ENCODE results near the gene GRIP2. TPM values are rescaled to one million over a fixed set of nuclear protein-coding genes. Genes with fewer than 3 reads are reported as not detected.

The GRIP2 gene
- total and polyA plus RNA-seq, 2 experiments from 2014 or later: 0.73 to 2.4 TPM

DNA sequence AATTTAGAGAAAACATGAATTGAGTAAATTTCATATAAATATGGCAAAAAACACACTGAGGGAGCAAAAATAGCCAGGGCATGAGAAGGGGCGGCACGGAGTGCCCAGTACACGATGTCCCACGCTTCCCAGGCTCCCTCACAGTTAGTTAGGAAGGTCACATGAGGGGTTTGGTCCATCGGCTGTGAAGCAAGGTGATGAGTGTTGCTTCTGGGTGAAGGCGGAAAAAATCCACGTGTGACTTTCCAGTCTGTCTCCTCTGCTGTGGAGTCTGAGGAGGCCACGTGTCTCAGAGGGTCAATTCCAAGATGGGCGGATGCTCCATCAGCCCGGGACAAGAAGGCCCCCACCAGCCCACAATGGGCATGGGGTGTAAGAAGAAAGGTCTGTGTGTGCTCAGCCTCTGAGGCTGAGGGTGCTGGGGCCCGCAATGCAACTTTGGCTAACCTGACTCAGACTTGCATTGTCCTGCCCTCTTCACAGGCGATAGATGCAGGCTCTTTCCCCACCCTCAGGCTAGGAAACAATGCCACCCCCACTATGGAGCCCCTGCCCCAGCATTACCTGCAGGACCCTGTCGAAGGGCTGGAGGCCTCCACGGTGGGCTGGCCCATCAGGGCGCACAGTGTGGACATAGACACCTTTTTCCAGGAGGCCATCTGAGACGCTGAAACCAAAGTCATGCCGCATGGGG, 45.7 kb downstream of the GRIP2 start:
- H3K36me3 ChIP-seq (replicated peaks; ENCODE audit: insufficient read depth, low read depth): no peaks in the 10 kb centered on the region
- WGBS (ENCODE audit: low lambda C conversion rate, missing lambda C conversion rate): 89% methylated on average over 17 of the region's 17 CpGs

DNA sequence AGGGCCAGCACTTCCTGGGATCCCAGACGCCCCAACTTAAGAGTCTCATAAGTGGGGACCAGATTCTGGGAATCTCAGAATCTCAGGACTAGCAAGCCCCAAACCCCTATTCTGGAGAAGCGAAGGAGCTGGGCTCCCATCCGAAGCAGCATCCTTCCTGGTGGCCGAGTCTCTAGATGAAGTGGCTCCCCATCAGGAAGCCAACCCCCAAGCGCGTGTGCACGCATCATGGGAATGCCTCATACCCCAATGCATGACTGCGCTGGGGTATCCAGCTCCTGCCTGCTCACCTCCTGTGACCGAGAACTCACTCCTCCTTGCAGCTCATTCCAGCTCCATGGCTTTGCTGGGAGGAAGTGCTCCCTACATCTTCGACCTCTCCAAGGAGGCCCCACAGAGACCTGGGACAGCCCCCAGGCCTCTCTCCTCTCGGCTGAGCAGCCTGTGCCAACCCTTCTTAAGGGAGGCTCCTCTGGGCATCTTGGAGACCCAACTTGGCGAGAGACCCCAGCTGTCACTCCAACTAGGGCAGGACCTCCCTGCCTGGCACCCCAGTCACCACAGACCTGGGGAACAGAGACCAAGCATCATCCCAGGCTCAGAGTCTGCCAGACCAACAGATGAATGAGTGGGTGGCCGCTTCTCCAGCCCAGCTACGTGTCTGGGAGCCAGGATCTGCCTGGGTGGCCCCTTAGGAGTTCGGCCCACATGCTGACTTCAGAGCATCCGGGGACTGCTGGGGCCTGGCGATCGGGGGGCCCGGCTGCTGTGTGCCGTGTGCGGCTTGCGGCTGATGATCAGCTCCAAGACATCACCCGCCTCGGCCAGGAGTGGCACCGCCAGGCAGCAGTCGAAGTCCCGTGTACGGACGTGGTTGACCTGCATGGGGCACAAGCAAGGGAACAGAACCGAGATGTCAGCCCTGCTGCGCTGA, 46.9 kb downstream of the GRIP2 start:
- no peaks in the 10 kb centered on the region for H3K4me1 ChIP-seq (ENCODE audit: insufficient read depth)
- H3K4me2 ChIP-seq: no peak overlapping the region
- H3K9me2 ChIP-seq (replicated peaks; ENCODE audit: insufficient read depth): no peaks in the 10 kb centered on the region
- H3K9me3 ChIP-seq (ENCODE audit: low read depth): no peaks in the 10 kb centered on the region
- H2AFZ ChIP-seq: no peak overlapping the region
- H3K27ac ChIP-seq: no peak overlapping the region
- H3K4me3 ChIP-seq: no peak overlapping the region
- WGBS (ENCODE audit: low lambda C conversion rate, missing lambda C conversion rate): 93% methylated on average over 31 of the region's 31 CpGs
- TF ChIP-seq EZH2phosphoT487 (IDR thresholded peaks at IDR 0.05; ENCODE audit: low read depth, severe bottlenecking, unreplicated experiment): no peak
- no peak for TF ChIP-seq EZH2 (IDR thresholded peaks at IDR 0.05; ENCODE audit: borderline replicate concordance)
- TF ChIP-seq, protein P1, sequence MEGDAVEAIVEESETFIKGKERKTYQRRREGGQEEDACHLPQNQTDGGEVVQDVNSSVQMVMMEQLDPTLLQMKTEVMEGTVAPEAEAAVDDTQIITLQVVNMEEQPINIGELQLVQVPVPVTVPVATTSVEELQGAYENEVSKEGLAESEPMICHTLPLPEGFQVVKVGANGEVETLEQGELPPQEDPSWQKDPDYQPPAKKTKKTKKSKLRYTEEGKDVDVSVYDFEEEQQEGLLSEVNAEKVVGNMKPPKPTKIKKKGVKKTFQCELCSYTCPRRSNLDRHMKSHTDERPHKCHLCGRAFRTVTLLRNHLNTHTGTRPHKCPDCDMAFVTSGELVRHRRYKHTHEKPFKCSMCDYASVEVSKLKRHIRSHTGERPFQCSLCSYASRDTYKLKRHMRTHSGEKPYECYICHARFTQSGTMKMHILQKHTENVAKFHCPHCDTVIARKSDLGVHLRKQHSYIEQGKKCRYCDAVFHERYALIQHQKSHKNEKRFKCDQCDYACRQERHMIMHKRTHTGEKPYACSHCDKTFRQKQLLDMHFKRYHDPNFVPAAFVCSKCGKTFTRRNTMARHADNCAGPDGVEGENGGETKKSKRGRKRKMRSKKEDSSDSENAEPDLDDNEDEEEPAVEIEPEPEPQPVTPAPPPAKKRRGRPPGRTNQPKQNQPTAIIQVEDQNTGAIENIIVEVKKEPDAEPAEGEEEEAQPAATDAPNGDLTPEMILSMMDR (IDR thresholded peaks at IDR 0.05; ENCODE audit: poor library complexity): no peak
- no peak for DNase-seq (ENCODE audit: low spot score)
- no peaks in the 10 kb centered on the region for H3K27me3 ChIP-seq
- H4K20me1 ChIP-seq (ENCODE audit: insufficient read depth, poor library complexity, severe bottlenecking): no peaks in the 10 kb centered on the region
- no peaks in the 10 kb centered on the region for H3K79me2 ChIP-seq
- no peaks in the 10 kb centered on the region for H3K36me3 ChIP-seq (replicated peaks; ENCODE audit: insufficient read depth, low read depth)

More for the DNA sequence above, 45.7 kb downstream of the GRIP2 start:
- TF ChIP-seq EZH2 (IDR thresholded peaks at IDR 0.05; ENCODE audit: borderline replicate concordance) (no peak), EZH2phosphoT487 (IDR thresholded peaks at IDR 0.05; ENCODE audit: low read depth, severe bottlenecking, unreplicated experiment) (no peak)
- TF ChIP-seq, protein P1 (IDR thresholded peaks at IDR 0.05; ENCODE audit: poor library complexity): no peak
- Histone ChIP-seq H4K20me1 (ENCODE audit: insufficient read depth, poor library complexity, severe bottlenecking) (no peaks in the 10 kb centered on the region), H3K4me3 (no peak overlapping the region), H3K4me1 (ENCODE audit: insufficient read depth) (no peaks in the 10 kb centered on the region), H3K27me3 (no peaks in the 10 kb centered on the region), H3K79me2 (no peaks in the 10 kb centered on the region), H3K9me3 (ENCODE audit: low read depth) (no peaks in the 10 kb centered on the region), H3K9me2 (replicated peaks; ENCODE audit: insufficient read depth) (no peaks in the 10 kb centered on the region), H3K27ac (no peak overlapping the region), H2AFZ (no peak overlapping the region), H3K4me2 (no peak overlapping the region)
- no peak for DNase-seq (ENCODE audit: low spot score)

DNA sequence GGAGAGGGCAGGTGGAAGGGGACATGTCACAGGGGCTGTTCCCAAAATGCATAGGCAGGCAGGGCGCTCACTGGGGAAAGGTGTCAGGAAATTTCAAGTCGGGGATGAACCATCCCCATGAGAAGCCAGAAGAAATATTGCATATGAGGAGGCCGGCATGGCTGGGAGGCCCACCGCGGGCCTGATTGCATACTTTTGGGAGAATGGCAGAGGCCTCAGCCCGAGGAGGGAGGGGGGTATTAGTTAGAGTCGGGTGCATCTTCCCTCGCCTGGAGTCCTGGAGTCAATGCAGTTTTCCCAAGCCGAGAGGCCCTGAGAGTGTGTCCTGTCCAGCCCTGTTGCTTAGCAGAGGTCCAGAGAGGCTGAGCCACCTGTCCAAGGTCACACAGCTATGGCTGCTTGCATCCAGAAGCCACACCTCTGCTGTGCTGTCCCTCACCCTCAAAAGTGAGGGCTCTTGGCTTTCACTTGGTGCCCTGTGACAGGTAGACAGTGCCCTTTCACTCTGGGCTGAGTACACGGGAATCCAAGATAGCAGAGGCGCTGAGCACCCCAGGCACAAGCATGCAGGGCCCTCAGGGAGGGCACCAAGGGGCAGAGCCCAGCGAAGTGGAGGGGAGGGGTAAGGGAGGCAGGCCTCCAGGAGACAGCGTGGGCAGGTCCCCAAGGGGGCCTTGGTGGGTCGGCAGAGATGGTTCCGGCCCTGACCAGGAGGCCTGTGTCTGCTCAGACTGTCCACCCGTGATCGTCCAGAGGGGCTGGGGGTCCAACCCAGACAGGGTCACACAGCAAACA, 48.5 kb downstream of the GRIP2 start:
- Histone ChIP-seq H3K9me3 (ENCODE audit: low read depth) (no peaks in the 10 kb centered on the region), H3K4me2 (no peak overlapping the region), H3K27ac (no peak overlapping the region), H3K36me3 (replicated peaks; ENCODE audit: insufficient read depth, low read depth) (no peaks in the 10 kb centered on the region), H3K4me1 (ENCODE audit: insufficient read depth) (no peaks in the 10 kb centered on the region), H2AFZ (no peak overlapping the region), H3K27me3 (no peaks in the 10 kb centered on the region), H3K4me3 (no peak overlapping the region), H4K20me1 (ENCODE audit: insufficient read depth, poor library complexity, severe bottlenecking) (no peaks in the 10 kb centered on the region), H3K79me2 (no peaks in the 10 kb centered on the region), H3K9me2 (replicated peaks; ENCODE audit: insufficient read depth) (no peaks in the 10 kb centered on the region)
- TF ChIP-seq EZH2phosphoT487 (IDR thresholded peaks at IDR 0.05; ENCODE audit: low read depth, severe bottlenecking, unreplicated experiment) (no peak), EZH2 (IDR thresholded peaks at IDR 0.05; ENCODE audit: borderline replicate concordance) (no peak)
- TF ChIP-seq, protein P1 (IDR thresholded peaks at IDR 0.05; ENCODE audit: poor library complexity): no peak
- 88% methylated on average over 16 of the region's 17 CpGs for WGBS (ENCODE audit: low lambda C conversion rate, missing lambda C conversion rate)
- DNase-seq (ENCODE audit: low spot score): no peak

All from hepatocyte (in vitro differentiated cells).